ENCODE data around the gene IQSEC3.

DNA sequence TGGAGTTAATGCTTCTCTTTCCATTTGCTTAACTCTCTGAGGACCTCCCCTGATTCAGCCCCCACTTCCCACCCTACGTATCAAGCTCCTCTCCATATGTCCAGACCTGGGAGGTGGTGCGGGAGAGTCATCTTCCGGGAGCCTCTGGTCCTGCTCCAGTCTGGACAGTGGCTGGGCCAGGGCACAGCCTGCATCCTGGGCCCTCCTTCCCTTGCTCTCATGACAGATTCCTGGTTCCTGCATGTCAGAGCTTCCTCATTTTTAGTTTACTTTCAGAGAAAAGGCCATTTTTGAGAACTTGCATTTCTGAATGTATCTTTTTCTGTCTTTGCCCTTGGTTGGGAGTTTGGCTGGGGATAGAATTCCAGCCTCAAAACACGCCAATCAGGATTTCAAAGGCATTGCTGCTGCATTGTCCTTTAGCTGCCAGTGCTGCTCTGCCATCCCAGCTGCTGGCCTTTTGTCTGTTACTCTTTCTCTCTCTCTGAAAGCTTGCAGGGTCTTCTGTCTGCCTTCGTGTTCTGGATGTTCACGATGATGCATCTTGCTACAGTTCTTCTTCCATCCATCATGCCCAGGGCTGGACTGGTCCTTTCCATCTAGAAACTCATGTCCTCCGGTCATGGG lies 92.7 kb downstream of the IQSEC3 start:
- no peak for TF ChIP-seq EZH2 (conservative IDR thresholded peaks at IDR 0.05; ENCODE audit: low read depth, low read length)
- TF ChIP-seq, protein P1, sequence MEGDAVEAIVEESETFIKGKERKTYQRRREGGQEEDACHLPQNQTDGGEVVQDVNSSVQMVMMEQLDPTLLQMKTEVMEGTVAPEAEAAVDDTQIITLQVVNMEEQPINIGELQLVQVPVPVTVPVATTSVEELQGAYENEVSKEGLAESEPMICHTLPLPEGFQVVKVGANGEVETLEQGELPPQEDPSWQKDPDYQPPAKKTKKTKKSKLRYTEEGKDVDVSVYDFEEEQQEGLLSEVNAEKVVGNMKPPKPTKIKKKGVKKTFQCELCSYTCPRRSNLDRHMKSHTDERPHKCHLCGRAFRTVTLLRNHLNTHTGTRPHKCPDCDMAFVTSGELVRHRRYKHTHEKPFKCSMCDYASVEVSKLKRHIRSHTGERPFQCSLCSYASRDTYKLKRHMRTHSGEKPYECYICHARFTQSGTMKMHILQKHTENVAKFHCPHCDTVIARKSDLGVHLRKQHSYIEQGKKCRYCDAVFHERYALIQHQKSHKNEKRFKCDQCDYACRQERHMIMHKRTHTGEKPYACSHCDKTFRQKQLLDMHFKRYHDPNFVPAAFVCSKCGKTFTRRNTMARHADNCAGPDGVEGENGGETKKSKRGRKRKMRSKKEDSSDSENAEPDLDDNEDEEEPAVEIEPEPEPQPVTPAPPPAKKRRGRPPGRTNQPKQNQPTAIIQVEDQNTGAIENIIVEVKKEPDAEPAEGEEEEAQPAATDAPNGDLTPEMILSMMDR (CRISPR knock-in tag; IDR thresholded peaks at IDR 0.05): no peak
- no peak for TF ChIP-seq ZNF33B (CRISPR knock-in tag; IDR thresholded peaks at IDR 0.05)
- no peak for TF ChIP-seq POLR2AphosphoS5 (IDR thresholded peaks at IDR 0.05; ENCODE audit: low read depth, low read length)
- TF ChIP-seq HNF4A (CRISPR knock-in tag; IDR thresholded peaks at IDR 0.05): no peak
- TF ChIP-seq, protein P2, sequence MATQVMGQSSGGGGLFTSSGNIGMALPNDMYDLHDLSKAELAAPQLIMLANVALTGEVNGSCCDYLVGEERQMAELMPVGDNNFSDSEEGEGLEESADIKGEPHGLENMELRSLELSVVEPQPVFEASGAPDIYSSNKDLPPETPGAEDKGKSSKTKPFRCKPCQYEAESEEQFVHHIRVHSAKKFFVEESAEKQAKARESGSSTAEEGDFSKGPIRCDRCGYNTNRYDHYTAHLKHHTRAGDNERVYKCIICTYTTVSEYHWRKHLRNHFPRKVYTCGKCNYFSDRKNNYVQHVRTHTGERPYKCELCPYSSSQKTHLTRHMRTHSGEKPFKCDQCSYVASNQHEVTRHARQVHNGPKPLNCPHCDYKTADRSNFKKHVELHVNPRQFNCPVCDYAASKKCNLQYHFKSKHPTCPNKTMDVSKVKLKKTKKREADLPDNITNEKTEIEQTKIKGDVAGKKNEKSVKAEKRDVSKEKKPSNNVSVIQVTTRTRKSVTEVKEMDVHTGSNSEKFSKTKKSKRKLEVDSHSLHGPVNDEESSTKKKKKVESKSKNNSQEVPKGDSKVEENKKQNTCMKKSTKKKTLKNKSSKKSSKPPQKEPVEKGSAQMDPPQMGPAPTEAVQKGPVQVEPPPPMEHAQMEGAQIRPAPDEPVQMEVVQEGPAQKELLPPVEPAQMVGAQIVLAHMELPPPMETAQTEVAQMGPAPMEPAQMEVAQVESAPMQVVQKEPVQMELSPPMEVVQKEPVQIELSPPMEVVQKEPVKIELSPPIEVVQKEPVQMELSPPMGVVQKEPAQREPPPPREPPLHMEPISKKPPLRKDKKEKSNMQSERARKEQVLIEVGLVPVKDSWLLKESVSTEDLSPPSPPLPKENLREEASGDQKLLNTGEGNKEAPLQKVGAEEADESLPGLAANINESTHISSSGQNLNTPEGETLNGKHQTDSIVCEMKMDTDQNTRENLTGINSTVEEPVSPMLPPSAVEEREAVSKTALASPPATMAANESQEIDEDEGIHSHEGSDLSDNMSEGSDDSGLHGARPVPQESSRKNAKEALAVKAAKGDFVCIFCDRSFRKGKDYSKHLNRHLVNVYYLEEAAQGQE (IDR thresholded peaks at IDR 0.05; ENCODE audit: borderline replicate concordance in 1 of 2, low read depth in 1 of 2, low read length in 2 of 2): no peak
- TF ChIP-seq DMAP1 (CRISPR knock-in tag; IDR thresholded peaks at IDR 0.05): no peak
- TF ChIP-seq ZFP62 (CRISPR knock-in tag; IDR thresholded peaks at IDR 0.05): no peak
- TF ChIP-seq, protein P3, sequence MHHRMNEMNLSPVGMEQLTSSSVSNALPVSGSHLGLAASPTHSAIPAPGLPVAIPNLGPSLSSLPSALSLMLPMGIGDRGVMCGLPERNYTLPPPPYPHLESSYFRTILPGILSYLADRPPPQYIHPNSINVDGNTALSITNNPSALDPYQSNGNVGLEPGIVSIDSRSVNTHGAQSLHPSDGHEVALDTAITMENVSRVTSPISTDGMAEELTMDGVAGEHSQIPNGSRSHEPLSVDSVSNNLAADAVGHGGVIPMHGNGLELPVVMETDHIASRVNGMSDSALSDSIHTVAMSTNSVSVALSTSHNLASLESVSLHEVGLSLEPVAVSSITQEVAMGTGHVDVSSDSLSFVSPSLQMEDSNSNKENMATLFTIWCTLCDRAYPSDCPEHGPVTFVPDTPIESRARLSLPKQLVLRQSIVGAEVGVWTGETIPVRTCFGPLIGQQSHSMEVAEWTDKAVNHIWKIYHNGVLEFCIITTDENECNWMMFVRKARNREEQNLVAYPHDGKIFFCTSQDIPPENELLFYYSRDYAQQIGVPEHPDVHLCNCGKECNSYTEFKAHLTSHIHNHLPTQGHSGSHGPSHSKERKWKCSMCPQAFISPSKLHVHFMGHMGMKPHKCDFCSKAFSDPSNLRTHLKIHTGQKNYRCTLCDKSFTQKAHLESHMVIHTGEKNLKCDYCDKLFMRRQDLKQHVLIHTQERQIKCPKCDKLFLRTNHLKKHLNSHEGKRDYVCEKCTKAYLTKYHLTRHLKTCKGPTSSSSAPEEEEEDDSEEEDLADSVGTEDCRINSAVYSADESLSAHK (CRISPR knock-in tag; IDR thresholded peaks at IDR 0.05; ENCODE audit: borderline replicate concordance): no peak
- TF ChIP-seq ZNF234 (CRISPR knock-in tag; conservative IDR thresholded peaks at IDR 0.05): no peak
- no peak for TF ChIP-seq TBX2 (CRISPR knock-in tag; IDR thresholded peaks at IDR 0.05; ENCODE audit: borderline replicate concordance)
